Sigmoid colon (tissue), 4 donors: ENCODE measurements around the gene MAP2K2.

Experiments used
- EP300 ChIP-seq, 4 donors: sonication (generic); formaldehyde crosslinking; IDR thresholded peaks; one replicate each; pipeline ENCODE4 v1.6.1; 2017; ENCODE audit warnings: antibody characterized with exemption in 4 of 4
- POLR2A ChIP-seq, 2 donors: fragments of 450-650 bp; IDR thresholded peaks; one replicate each; pipeline ENCODE4 v1.6.1; 2016; ENCODE audit warnings: antibody characterized with exemption in 2 of 2, mild to moderate bottlenecking in 2 of 2, moderate library complexity in 2 of 2
- TF ChIP-seq, protein P1 (sequence below), 4 experiments: fragments of 450-650 bp in 3 of 4; fragments of 200-600 bp in 1 of 4; IDR thresholded peaks; one replicate each; pipeline ENCODE4 v1.5.1; 2016 to 2019; ENCODE audit warnings: antibody characterized with exemption in 4 of 4, mild to moderate bottlenecking in 3 of 4, moderate library complexity in 2 of 4

DNA sequence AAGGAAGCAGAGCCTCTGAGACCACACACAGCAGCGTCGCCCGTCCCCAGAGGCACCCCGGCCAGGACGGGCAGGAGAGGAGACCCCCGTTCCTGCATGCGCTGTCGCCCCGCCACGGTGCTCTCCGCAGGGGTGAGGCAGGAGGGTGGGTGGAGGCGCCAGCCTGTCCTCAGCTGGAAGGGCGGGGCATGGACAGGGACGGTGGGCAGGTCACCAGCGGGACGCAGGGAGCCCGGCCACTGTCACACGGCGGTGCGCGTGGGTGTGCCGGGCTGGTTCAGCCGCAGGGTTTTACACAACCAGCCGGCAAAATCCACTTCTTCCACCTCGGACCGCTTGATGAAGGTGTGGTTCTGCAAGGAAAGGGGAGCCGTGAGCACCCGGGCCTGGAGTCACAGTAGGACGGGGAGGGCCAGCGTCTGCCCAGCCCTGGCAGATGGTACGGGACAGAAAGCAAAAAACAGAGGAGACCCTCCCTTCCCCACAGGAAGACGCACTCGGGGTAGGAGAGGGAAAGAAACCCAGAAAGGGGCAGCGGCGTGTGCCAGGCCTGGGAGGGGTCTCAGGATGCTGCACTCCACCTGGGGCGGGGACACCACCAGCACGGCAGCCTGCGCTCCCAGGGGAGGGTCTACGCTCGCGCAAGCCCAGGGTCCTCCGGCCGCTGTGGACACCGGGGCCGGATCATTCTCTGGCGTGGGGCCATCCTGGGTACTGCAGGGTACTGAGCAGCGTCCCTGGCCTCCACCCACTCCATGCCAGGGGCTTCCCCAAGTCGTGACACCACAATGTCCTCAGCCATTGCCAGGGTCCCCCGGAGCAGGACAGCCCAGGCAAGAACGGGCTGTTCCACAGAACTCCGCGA, 33.3 kb downstream of the MAP2K2 start:
- TF ChIP-seq POLR2A (IDR thresholded peaks at IDR 0.05), result no peak
- TF ChIP-seq, protein P1, sequence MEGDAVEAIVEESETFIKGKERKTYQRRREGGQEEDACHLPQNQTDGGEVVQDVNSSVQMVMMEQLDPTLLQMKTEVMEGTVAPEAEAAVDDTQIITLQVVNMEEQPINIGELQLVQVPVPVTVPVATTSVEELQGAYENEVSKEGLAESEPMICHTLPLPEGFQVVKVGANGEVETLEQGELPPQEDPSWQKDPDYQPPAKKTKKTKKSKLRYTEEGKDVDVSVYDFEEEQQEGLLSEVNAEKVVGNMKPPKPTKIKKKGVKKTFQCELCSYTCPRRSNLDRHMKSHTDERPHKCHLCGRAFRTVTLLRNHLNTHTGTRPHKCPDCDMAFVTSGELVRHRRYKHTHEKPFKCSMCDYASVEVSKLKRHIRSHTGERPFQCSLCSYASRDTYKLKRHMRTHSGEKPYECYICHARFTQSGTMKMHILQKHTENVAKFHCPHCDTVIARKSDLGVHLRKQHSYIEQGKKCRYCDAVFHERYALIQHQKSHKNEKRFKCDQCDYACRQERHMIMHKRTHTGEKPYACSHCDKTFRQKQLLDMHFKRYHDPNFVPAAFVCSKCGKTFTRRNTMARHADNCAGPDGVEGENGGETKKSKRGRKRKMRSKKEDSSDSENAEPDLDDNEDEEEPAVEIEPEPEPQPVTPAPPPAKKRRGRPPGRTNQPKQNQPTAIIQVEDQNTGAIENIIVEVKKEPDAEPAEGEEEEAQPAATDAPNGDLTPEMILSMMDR (IDR thresholded peaks at IDR 0.05), result no peak
- no peak for TF ChIP-seq EP300 (IDR thresholded peaks at IDR 0.05)
